GM23338 (cell line): ENCODE results near the gene OPN1SW.

Experiments
- CREB1 ChIP-seq: fragments of 250-450 bp; sonication (Bioruptor Pico); IDR thresholded peaks from 2 replicates; pipeline ENCODE4 v1.5.0; 2020; ENCODE audit warnings: low read depth, mild to moderate bottlenecking, moderate library complexity
- CTCF ChIP-seq, 2 experiments: fragments of 200-600 bp in 1 of 2; sonication (generic) in 1 of 2; conservative IDR thresholded peaks; 2 replicates each; pipeline versions ENCODE4 v1.5.1 to v1.6.1; 2016 to 2017; ENCODE audit warnings: antibody characterized with exemption in 2 of 2, low read depth in 2 of 2, mild to moderate bottlenecking in 2 of 2, moderate library complexity in 1 of 2
- EZH2 ChIP-seq: fragments of 200-600 bp; sonication (generic); IDR thresholded peaks from one replicate; pipeline ENCODE4 v1.8.0; 2017; ENCODE audit warnings: antibody characterized with exemption, mild to moderate bottlenecking, low read depth; ENCODE audit not compliant: unreplicated experiment
- EZH2phosphoT487 ChIP-seq: fragments of 200-600 bp; sonication (generic); IDR thresholded peaks from one replicate; pipeline ENCODE4 v1.8.1; 2018; ENCODE audit warnings: antibody characterized with exemption; ENCODE audit not compliant: unreplicated experiment
- JUNB ChIP-seq: IDR thresholded peaks from one replicate; pipeline ENCODE4 v1.6.1; 2016; ENCODE audit warnings: antibody characterized with exemption; ENCODE audit not compliant: unreplicated experiment
- POLR2AphosphoS5 ChIP-seq: IDR thresholded peaks from 2 replicates; pipeline ENCODE4 v1.6.1; 2016; ENCODE audit warnings: antibody characterized with exemption, low read depth
- REST ChIP-seq: IDR thresholded peaks from one replicate; pipeline ENCODE4 v1.6.1; 2018; ENCODE audit warnings: antibody characterized with exemption; ENCODE audit not compliant: unreplicated experiment
- STAT1 ChIP-seq: IDR thresholded peaks from one replicate; pipeline ENCODE4 v1.6.1; 2016; ENCODE audit warnings: antibody characterized with exemption; ENCODE audit not compliant: unreplicated experiment
- ZNF331 ChIP-seq: fragments of 250-450 bp; sonication (Bioruptor Pico); IDR thresholded peaks from 2 replicates; pipeline ENCODE4 v1.5.0; 2020; ENCODE audit warnings: low read depth, mild to moderate bottlenecking, moderate library complexity
- TF ChIP-seq, protein P1 (sequence below): IDR thresholded peaks from 2 replicates; pipeline ENCODE4 v1.6.1; 2016; ENCODE audit warnings: antibody characterized with exemption

DNA sequence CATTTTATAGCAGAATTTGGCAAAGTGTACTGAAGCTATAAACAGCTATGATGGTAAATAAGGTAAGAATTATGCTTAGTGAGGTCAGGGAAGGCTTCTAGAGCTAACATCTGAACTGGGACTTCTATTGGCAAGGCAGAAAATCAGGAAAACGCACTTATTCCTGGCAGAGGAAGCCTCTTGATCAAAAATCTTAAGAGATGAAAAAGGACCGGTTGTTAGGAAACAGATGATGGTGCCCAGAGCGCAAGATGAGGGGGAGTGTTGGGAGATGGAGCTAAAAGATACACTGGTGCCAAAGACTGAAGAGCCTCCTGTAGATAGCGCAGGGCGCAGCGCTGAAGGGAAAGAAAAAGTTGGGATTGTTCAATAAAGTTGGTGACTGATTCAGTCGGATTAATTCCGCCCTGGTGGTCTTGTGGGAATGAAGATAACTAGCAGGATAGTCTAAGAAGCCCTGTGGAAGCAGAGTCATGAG, 37.0 kb downstream of the OPN1SW start:
- TF ChIP-seq EZH2phosphoT487 (no peak), CTCF (conservative IDR thresholded peaks at IDR 0.05; ENCODE audit: low read depth in 2 of 2) (no peak), EZH2 (no peak), REST (no peak), POLR2AphosphoS5 (no peak), ZNF331 (no peak), STAT1 (no peak), CREB1 (CRISPR knock-in tag) (no peak), JUNB (no peak)
- TF ChIP-seq, protein P1, sequence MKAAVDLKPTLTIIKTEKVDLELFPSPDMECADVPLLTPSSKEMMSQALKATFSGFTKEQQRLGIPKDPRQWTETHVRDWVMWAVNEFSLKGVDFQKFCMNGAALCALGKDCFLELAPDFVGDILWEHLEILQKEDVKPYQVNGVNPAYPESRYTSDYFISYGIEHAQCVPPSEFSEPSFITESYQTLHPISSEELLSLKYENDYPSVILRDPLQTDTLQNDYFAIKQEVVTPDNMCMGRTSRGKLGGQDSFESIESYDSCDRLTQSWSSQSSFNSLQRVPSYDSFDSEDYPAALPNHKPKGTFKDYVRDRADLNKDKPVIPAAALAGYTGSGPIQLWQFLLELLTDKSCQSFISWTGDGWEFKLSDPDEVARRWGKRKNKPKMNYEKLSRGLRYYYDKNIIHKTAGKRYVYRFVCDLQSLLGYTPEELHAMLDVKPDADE = no peak
